Ureter (tissue), 1 donor: ENCODE results near the gene MZF1. TPM values are rescaled to one million over a fixed set of nuclear protein-coding genes. Genes with fewer than 3 reads are reported as not detected.

Experiments
- DNase-seq: peaks from one replicate; pipeline ENCODE4 v3.0.0-alpha.2; 2020; ENCODE audit warnings: low spot score
- total RNA-seq: library from RNA; stranded (reverse); gene quantifications from one replicate; pipeline ENCODE4 v1.2.4, GENCODE V29; 2023
- donor health status: DM: yes; HTN: yes; CAD: no.

MZF1 gene
- total RNA-seq, 1 donor from 2014 or later, result 43.4 TPM

GRCh38 chr19:58555920-58556621 is 17.1 kb downstream of the MZF1 start:
- DNase-seq, result no peak

GRCh38 chr19:58555369-58555885 is 17.7 kb downstream of the MZF1 start:
- DNase-seq, result no peak

GRCh38 chr19:58554494-58555368 is 18.4 kb downstream of the MZF1 start, which contains the start of gene CHMP2A:
CHMP2A (minus strand) TSS chr19:58555105; CDS start chr19:58554212, 893 bp downstream.
- peak; percentile 99 for DNase-seq

GRCh38 chr19:58553799-58554493 is 19.2 kb downstream of the MZF1 start:
- no peak for DNase-seq

GRCh38 chr19:58552655-58553054 is 20.5 kb downstream of the MZF1 start:
- DNase-seq, result no peak

GRCh38 chr19:58551577-58552471 is 21.3 kb downstream of the MZF1 start:
- no peak for DNase-seq

GRCh38 chr19:58551123-58551497 is 22.0 kb downstream of the MZF1 start:
- DNase-seq, result no peak

- no peak for DNase-seq
Observed at GRCh38 chr19:58550362-58551122, 22.6 kb downstream of the MZF1 start.

GRCh38 chr19:58549664-58550361 is 23.3 kb downstream of the MZF1 start:
- no peak for DNase-seq

GRCh38 chr19:58548859-58549663 is 24.1 kb downstream of the MZF1 start:
- DNase-seq, result no peak

GRCh38 chr19:58547323-58548312 is 25.5 kb downstream of the MZF1 start:
- no peak for DNase-seq

- no peak for DNase-seq
Observed at GRCh38 chr19:58546019-58546530, 27.1 kb downstream of the MZF1 start.

GRCh38 chr19:58545286-58546018 is 27.7 kb downstream of the MZF1 start:
- no peak for DNase-seq

GRCh38 chr19:58544591-58545285 is 28.4 kb downstream of the MZF1 start:
- no peak for DNase-seq

- peak; percentile 99 for DNase-seq
Observed at GRCh38 chr19:58543826-58544590, 29.1 kb downstream of the MZF1 start, which contains the start of gene TRIM28. TRIM28 (plus strand) TSS chr19:58544064; CDS start chr19:58544758, 694 bp downstream.
